K562 (cell line): Measurements from ENCODE around the gene TRIM32.

Experiments used
- E2F5 ChIP-seq: sonication (generic); formaldehyde crosslinking; IDR thresholded peaks from 2 replicates; pipeline ENCODE4 v1.8.0; 2022; ENCODE audit warnings: mild to moderate bottlenecking, missing genetic modification reagents
- LARP7 ChIP-seq: fragments of 450-650 bp; IDR thresholded peaks from 2 replicates; pipeline ENCODE4 v1.6.1; 2016
- MAFF ChIP-seq: IDR thresholded peaks from 2 replicates; pipeline ENCODE4 v1.6.1; 2012; ENCODE audit warnings: low read length, improper control_type of control experiment
- MAFK ChIP-seq: IDR thresholded peaks from 2 replicates; pipeline ENCODE4 v1.6.1; 2011; ENCODE audit warnings: low read length, improper control_type of control experiment
- NFIC ChIP-seq: fragments of 450-650 bp; IDR thresholded peaks from 2 replicates; pipeline ENCODE4 v1.6.1; 2017; ENCODE audit warnings: mild to moderate bottlenecking, inconsistent platforms
- SPI1 ChIP-seq: IDR thresholded peaks from 2 replicates; pipeline ENCODE4 v1.6.1; 2011; ENCODE audit warnings: low read depth, low read length, control low read depth, borderline replicate concordance
- ZFX ChIP-seq: sonication (generic); formaldehyde crosslinking; IDR thresholded peaks from 2 replicates; pipeline ENCODE4 v1.8.0; 2022; ENCODE audit warnings: mild to moderate bottlenecking, missing genetic modification reagents, moderate library complexity
- ZNF24 ChIP-seq: fragments of 450-650 bp; IDR thresholded peaks from 2 replicates; pipeline ENCODE4 v1.6.1; 2016
- ZNF785 ChIP-seq: fragments of 250-450 bp; sonication (Bioruptor Pico); IDR thresholded peaks from 2 replicates; pipeline ENCODE4 v1.4.0; 2020; ENCODE audit warnings: mild to moderate bottlenecking
- TF ChIP-seq, protein P1 (sequence below), 2 experiments: fragments of 450-650 bp; formaldehyde crosslinking in 1 of 2; IDR thresholded peaks; 2 replicates each; pipeline versions ENCODE4 v1.4.0 to v1.6.1; 2014 to 2020; ENCODE audit warnings: mild to moderate bottlenecking in 2 of 2, borderline replicate concordance in 1 of 2, low read depth in 1 of 2

DNA sequence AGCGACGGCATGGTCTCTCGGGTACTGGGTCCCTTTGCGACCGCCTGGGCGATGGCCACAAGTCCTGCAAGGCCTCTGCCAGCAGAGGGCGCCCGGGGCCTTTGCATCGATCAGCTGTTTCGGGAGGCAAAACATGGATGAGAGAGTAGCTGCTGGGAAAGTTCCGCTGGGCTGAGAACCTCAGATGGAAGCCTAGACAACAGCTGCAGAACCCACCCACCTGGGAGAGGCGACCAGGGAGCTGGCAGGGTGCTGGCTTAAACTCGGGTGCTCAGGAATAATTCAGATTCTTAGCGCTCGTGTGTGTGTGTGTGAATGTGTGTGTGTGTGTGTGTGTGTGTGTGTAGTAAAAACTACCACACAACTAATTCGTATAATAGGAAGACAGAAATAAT is 50.0 kb downstream of the TRIM32 start:
- TF ChIP-seq ZFX (CRISPR knock-in tag), result no peak
- TF ChIP-seq MAFK, result no peak
- no peak for TF ChIP-seq ZNF24
- TF ChIP-seq LARP7, result no peak
- TF ChIP-seq, protein P1, sequence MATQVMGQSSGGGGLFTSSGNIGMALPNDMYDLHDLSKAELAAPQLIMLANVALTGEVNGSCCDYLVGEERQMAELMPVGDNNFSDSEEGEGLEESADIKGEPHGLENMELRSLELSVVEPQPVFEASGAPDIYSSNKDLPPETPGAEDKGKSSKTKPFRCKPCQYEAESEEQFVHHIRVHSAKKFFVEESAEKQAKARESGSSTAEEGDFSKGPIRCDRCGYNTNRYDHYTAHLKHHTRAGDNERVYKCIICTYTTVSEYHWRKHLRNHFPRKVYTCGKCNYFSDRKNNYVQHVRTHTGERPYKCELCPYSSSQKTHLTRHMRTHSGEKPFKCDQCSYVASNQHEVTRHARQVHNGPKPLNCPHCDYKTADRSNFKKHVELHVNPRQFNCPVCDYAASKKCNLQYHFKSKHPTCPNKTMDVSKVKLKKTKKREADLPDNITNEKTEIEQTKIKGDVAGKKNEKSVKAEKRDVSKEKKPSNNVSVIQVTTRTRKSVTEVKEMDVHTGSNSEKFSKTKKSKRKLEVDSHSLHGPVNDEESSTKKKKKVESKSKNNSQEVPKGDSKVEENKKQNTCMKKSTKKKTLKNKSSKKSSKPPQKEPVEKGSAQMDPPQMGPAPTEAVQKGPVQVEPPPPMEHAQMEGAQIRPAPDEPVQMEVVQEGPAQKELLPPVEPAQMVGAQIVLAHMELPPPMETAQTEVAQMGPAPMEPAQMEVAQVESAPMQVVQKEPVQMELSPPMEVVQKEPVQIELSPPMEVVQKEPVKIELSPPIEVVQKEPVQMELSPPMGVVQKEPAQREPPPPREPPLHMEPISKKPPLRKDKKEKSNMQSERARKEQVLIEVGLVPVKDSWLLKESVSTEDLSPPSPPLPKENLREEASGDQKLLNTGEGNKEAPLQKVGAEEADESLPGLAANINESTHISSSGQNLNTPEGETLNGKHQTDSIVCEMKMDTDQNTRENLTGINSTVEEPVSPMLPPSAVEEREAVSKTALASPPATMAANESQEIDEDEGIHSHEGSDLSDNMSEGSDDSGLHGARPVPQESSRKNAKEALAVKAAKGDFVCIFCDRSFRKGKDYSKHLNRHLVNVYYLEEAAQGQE (IDR thresholded peaks at IDR 0.05; ENCODE audit: borderline replicate concordance), result peak; percentile 67; the same call in 1 of the 2 replicates
- TF ChIP-seq, protein P1 (CRISPR knock-in tag; IDR thresholded peaks at IDR 0.05; ENCODE audit: low read depth), result no peak
- TF ChIP-seq E2F5 (CRISPR knock-in tag), result no peak
- no peak for TF ChIP-seq MAFF
- no peak for TF ChIP-seq SPI1
- no peak for TF ChIP-seq ZNF785 (CRISPR knock-in tag)
- TF ChIP-seq NFIC, result no peak
